Measurements from ENCODE around the gene C17orf113.

C17orf113 gene

DNA sequence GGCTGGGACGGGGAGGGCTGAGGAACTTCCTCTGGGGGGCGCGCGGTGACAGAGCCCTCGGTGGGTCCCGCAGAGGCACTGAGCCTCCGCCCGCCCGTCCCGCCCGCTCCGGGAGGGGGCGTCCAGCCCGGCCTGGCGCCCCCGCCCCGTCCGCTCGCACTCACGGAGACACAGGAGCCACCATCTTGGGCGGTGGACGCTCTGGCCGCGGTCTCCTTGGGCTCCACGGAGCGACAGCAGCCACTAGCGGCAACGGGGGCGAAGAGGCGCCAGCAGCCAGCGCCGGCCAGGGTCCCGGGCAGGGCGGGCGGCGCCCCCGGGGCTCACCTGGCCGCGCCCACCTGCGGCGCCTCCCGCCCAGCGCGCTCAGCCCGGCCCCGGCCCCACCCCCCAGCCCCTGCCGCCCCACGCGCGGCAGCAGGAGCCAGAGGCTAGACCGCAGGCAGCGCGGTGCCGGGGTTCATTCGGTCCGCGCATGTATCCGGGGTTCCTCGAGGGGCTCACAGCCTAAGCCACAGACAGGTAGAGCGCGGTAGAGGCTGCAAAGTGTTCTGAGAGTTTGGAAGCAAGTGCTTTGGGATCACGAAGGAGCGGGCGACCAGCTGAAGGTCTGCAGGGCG lies at the start of gene C17orf113:
Gene C17orf113 (minus strand): TSS at position 209 of the 620 bp plus-strand sequence. CDS start 7,225 bp downstream, outside the sequence.
- Histone ChIP-seq H3K9ac (ENCODE audit: low read depth, low read length) (peak within 1 kb of the TSS; percentile 58), H3K36me3 (ENCODE audit: insufficient read depth, low read length) (no peaks in the 10 kb centered on the region), H3K9me3 (ENCODE audit: control insufficient read depth, insufficient read depth, low read length) (no peaks in the 10 kb centered on the region), H3K4me1 (ENCODE audit: insufficient read depth, low read length) (peaks cover 21% of the 10 kb centered on the region)

DNA sequence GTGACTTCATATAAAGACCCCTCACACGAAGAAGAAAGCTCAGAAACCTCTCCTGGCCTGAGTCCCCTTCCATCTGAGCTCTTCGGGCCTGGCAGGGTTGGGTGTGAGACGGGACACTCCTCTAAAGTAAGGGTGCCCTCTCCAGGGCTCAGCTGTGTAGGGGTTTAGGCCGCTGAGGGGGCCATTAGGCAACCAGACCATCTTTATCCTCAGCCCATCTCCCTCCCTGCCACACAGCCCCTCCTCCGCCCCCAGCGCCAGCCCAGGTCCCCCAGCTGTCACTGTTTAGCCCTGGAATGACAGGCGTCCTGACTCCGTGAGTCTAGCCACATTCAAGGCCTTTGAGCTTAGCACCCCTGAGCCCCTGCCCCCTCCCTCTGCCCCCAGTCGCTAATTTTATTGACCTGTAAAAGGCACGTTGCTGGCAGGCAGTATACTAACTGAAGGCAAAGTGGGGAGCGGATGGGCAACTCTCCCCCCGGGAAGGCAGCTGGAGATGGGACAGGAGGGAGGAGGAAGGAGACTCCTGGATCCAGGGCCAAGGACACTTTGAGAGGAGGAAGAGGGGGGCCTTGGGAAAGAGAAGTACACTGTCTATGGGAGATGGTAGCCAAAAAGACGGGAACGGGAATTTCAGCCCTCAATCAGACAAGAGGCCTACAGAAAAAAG lies 48.5 kb upstream of the C17orf113 start:
- H3K9me3 ChIP-seq (ENCODE audit: control insufficient read depth, insufficient read depth, low read length) = no peaks in the 10 kb centered on the region

GRCh38 chr17:42097691-42098631 lies 47.6 kb upstream of the C17orf113 start, which contains the start of gene ZNF385C:
Gene ZNF385C (minus strand): TSS chr17:42098473. CDS start chr17:42063056, 35,417 bp downstream.
- no peaks in the 10 kb centered on the region for H3K9me3 ChIP-seq (ENCODE audit: control insufficient read depth, insufficient read depth, low read length)
- H3K36me3 ChIP-seq (ENCODE audit: insufficient read depth, low read length) = no peaks in the 10 kb centered on the region
- peak within 1 kb of the TSS; percentile 37 for H3K9ac ChIP-seq (ENCODE audit: low read depth, low read length)
- H3K4me1 ChIP-seq (ENCODE audit: insufficient read depth, low read length) = peaks cover 12% of the 10 kb centered on the region; the same call in 1 of the 2 replicates

More for the DNA sequence above, 48.5 kb upstream of the C17orf113 start:
- H3K36me3 ChIP-seq (ENCODE audit: insufficient read depth, low read length) = no peaks in the 10 kb centered on the region
- no peak overlapping the region; the same call in 1 of the 2 replicates for H3K9ac ChIP-seq (ENCODE audit: low read depth, low read length)
- H3K4me1 ChIP-seq (ENCODE audit: insufficient read depth, low read length) = peaks cover 12% of the 10 kb centered on the region; the same call in 1 of the 2 replicates

- peaks cover 16% of the 10 kb centered on the region; the same call in 1 of the 2 replicates for H3K4me1 ChIP-seq (ENCODE audit: insufficient read depth, low read length)
- H3K9ac ChIP-seq (ENCODE audit: low read depth, low read length) = no peak overlapping the region
- H3K36me3 ChIP-seq (ENCODE audit: insufficient read depth, low read length) = no peaks in the 10 kb centered on the region
Observed at GRCh38 chr17:42096360-42097111, 46.1 kb upstream of the C17orf113 start.

DNA sequence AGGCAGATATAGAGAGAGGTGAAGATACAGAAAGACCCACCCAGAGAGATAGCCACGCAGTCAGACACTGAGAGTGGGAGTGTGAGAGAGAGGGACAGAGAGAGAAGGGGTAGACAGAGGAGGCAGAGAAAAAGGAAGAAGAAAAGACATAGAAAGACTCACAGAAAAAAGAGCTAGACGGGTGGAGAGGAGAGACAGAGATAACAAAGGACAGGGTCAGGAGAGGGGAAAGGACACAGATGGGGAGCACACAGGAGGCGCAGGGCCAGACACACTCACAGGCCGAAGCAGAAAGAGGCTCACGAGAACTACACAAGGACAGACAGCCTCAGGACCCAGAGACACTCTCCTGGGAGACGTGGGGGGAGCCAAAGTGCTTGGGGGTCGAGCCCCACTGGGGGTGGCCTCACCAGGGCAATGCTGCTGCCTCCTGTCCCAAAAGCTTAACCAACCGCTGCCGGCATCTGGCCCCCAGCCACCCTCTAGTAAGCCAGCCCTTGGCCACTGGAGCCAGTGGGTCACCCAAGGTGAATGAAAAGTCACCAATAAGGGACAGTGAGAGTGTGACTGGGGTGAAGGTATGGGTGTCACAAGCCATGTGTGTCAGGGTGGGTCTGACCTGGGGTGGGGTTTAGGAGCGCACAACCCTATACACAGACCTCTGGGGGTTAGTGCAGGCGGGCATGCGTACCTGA lies 44.1 kb upstream of the C17orf113 start:
- Histone ChIP-seq H3K9ac (ENCODE audit: low read depth, low read length) (no peak overlapping the region), H3K9me3 (ENCODE audit: control insufficient read depth, insufficient read depth, low read length) (no peaks in the 10 kb centered on the region), H3K4me1 (ENCODE audit: insufficient read depth, low read length) (peaks cover 16% of the 10 kb centered on the region; the same call in 1 of the 2 replicates), H3K36me3 (ENCODE audit: insufficient read depth, low read length) (no peaks in the 10 kb centered on the region)

More at GRCh38 chr17:42096360-42097111, 46.1 kb upstream of the C17orf113 start:
- no peaks in the 10 kb centered on the region for H3K9me3 ChIP-seq (ENCODE audit: control insufficient read depth, insufficient read depth, low read length)

DNA sequence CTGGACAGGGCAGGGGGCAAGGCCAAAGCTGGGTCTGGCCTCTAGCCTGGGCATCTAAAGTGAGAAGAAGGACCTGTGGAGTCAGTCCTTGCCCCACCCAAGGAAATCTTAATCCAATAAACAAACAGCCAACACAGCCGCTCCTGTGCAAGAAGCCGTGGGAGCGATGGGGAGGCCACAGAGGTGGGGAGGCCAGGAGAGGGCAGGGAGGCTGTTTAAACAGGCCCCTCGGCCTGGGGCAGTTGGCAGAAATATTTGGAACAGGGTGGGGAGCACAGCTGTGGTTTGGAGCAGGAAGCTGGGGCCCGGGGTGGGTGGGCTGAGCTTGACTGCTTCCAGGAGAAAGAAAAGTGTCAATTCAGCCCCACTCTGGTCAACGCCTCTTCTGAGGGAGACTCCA lies 42.5 kb upstream of the C17orf113 start:
- Histone ChIP-seq H3K36me3 (ENCODE audit: insufficient read depth, low read length) (no peaks in the 10 kb centered on the region), H3K9ac (ENCODE audit: low read depth, low read length) (no peak overlapping the region), H3K9me3 (ENCODE audit: control insufficient read depth, insufficient read depth, low read length) (no peaks in the 10 kb centered on the region), H3K4me1 (ENCODE audit: insufficient read depth, low read length) (peaks cover 16% of the 10 kb centered on the region; the same call in 1 of the 2 replicates)

DNA sequence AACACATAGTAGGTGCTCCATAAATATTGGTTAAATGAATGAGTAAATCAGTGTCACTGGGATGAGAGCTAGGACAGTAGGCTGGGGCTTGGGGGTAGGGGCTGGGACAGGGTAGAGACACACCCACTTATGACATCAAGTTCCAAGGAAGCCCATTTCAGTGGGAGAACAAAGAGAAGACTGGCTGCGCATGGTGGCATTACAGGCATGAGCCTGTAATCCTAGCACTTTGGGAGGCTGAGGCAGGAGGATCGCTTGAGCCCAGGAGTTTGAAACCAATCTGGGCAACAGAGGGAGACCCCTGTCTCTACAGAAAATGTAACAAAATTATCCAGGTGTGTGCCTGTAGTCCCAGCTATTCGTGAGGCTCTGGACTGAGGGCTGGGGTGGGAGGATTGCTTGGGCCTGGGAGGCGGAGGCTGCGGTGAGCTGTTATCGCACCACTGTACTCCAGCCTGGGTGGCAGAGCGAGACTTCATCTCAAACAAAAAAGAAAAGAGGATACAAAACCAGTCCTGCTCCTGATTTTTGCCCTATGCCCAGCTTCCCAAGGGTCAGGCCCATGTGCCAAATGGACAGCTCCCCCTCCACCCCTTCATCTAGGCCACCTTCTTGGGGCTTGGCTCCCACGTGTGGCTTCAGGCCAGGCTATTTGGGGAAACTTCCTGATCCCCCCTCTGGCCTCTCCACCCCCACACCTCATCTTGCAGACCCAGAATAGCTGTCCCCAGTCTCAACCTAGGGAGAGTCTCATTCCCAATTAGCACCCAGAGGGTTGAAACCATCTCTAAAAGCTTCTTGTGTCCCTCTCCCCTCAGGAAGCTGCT lies 40.8 kb upstream of the C17orf113 start:
- Histone ChIP-seq H3K36me3 (ENCODE audit: insufficient read depth, low read length) (no peaks in the 10 kb centered on the region), H3K9ac (ENCODE audit: low read depth, low read length) (no peak overlapping the region), H3K4me1 (ENCODE audit: insufficient read depth, low read length) (peaks cover 4% of the 10 kb centered on the region; the same call in 1 of the 2 replicates), H3K9me3 (ENCODE audit: control insufficient read depth, insufficient read depth, low read length) (no peaks in the 10 kb centered on the region)

GRCh38 chr17:42088736-42089135 lies 38.3 kb upstream of the C17orf113 start:
- H3K4me1 ChIP-seq (ENCODE audit: insufficient read depth, low read length) = peaks cover 4% of the 10 kb centered on the region; the same call in 1 of the 2 replicates
- no peak overlapping the region for H3K9ac ChIP-seq (ENCODE audit: low read depth, low read length)
- H3K9me3 ChIP-seq (ENCODE audit: control insufficient read depth, insufficient read depth, low read length) = no peaks in the 10 kb centered on the region
- no peaks in the 10 kb centered on the region for H3K36me3 ChIP-seq (ENCODE audit: insufficient read depth, low read length)

- peaks cover 4% of the 10 kb centered on the region; the same call in 1 of the 2 replicates for H3K4me1 ChIP-seq (ENCODE audit: insufficient read depth, low read length)
- no peaks in the 10 kb centered on the region for H3K9me3 ChIP-seq (ENCODE audit: control insufficient read depth, insufficient read depth, low read length)
- no peak overlapping the region for H3K9ac ChIP-seq (ENCODE audit: low read depth, low read length)
- no peaks in the 10 kb centered on the region for H3K36me3 ChIP-seq (ENCODE audit: insufficient read depth, low read length)
Observed at GRCh38 chr17:42087736-42088705, 37.6 kb upstream of the C17orf113 start.

- Histone ChIP-seq H3K36me3 (ENCODE audit: insufficient read depth, low read length) (no peaks in the 10 kb centered on the region), H3K9me3 (ENCODE audit: control insufficient read depth, insufficient read depth, low read length) (no peaks in the 10 kb centered on the region), H3K4me1 (ENCODE audit: insufficient read depth, low read length) (no peaks in the 10 kb centered on the region; the same call in 1 of the 2 replicates), H3K9ac (ENCODE audit: low read depth, low read length) (no peak overlapping the region)
Observed at GRCh38 chr17:42087042-42087701, 36.8 kb upstream of the C17orf113 start.

DNA sequence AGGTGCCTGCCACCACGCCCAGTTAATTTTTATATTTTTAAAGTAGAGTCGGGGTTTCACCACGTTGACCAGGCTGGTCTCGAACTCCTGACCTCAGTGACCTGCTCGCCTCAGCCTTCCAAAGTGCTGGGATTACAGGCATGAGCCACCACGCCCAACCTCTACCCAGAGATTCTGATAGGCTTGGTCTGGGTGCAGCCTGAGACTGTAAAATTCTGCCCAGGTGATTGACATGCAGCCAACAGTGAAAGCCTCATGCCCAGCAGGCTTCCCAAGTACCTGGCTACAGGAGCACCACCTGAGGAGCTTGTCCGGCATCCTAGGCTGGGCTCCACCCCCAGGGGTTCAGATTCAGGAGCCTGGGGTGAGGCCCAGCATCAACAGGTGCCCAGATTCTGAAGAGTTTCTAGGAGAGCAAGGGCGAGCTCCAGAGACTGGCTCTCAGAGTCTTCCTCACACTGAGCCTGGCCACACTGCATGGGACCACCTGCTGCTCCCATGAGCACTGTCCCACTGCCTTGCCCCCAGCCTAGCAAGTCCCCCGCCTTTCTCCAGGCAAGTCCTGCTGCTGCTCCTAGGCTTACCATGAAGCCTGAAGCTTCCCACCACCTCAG lies 31.2 kb upstream of the C17orf113 start:
- Histone ChIP-seq H3K9ac (ENCODE audit: low read depth, low read length) (no peak overlapping the region), H3K4me1 (ENCODE audit: insufficient read depth, low read length) (peaks cover 3% of the 10 kb centered on the region; the same call in 1 of the 2 replicates), H3K9me3 (ENCODE audit: control insufficient read depth, insufficient read depth, low read length) (no peaks in the 10 kb centered on the region), H3K36me3 (ENCODE audit: insufficient read depth, low read length) (no peaks in the 10 kb centered on the region)
